SH-SY5Y (cell line): ENCODE data around the gene RESF1.

ENCODE experiments used
- GATA2 ChIP-seq: IDR thresholded peaks from 2 replicates; pipeline ENCODE4 v1.6.1; 2011; ENCODE audit warnings: mild to moderate bottlenecking, low read depth, low read length
- GATA3 ChIP-seq: IDR thresholded peaks from 2 replicates; pipeline ENCODE4 v1.6.1; 2011; ENCODE audit warnings: low read depth, mild to moderate bottlenecking, low read length, moderate library complexity

DNA sequence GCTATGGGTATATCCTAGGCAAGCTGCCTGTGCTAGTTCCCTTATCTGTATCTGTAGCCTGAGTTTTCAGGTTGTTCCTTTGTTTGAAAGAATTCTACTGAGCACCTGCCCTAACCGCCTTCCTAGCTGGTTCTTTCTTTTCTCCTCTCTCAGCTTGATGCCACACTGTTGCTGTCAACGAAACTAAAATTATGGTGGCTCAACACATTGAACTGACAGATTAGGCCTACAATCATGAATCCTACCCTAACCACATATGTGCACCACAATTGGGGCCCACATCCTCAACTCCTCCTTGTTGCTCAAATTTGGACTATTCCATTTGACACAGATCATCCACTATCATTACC, 36.2 kb upstream of the RESF1 start:
- TF ChIP-seq GATA3 (no peak), GATA2 (no peak)
